ENCODE results near the gene CRHR1.

CRHR1 gene

GRCh38 chr17:45871718-45872117 is 87.6 kb downstream of the CRHR1 start:
- no peak for DNase-seq

GRCh38 chr17:45873728-45874127 is 89.6 kb downstream of the CRHR1 start:
- DNase-seq, result peak; percentile 32

DNA sequence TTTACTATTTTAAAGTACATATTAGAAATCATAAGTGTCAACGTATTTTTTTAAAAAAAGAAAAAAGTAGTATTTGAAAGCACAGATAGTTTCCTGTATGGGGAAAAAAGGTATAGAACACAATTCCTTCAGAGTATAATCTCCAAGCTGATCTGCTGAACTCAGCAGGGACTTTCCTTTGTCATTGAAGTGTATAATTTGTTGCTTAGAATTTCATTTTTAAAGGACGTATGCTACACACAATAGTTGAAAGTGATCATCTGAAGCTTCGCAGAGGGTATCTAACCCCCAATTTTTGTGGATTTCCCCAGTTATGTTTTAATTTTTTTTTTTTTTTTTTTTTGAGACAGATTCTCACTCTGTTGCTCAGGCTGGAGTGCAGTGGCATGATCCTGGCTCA is 90.0 kb downstream of the CRHR1 start:
- DNase-seq, result no peak

DNA sequence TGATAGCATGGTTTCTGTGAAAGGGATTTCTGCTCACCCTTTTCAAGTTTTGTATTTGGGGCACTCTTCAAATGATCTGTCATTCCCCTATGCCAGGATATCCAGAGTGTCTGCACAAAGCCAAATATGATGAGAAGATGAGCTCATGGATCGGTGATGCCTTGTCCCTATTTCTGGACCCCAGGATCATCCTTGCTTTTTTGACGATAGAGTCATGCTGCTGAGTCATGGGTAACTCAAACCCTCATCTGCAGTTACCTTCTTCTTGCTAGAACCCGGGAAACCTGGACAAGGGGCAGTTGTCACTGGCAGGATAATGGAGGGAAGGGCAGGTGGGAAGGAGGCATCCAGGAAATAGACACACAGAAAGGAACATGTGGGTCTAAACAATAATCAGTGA is 92.4 kb downstream of the CRHR1 start:
- DNase-seq, result no peak

DNA sequence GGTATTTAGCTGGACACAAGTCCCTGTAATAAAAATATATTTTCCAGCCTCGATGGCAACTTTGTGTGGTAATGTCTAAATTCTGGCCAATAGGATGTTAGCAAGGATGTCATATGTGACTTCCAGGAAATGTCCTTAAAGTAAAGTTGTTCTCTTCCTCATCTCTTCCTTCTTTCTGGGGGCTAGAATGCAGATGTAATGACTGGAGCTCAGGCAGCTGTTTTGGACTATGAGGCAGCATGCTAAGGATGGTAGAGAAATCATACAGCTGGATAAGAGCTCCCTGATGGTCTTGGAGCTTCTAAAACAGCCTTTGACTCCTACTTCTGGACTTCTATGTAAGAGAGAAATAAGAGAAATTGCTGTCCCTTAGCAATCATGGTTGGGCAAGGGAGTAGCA is 93.3 kb downstream of the CRHR1 start:
- no peak for DNase-seq

- no peak for DNase-seq
Observed at GRCh38 chr17:45883063-45883462, 98.9 kb downstream of the CRHR1 start.

Data from activated CD4-positive, alpha-beta T cell treated with anti-CD3 and anti-CD28 coated beads, Interleukin-2, amount 50 U/mL, for 1 hour (primary cell).